GM12872 (cell line): ENCODE results near the gene COPS4.

Experiments
- CTCF ChIP-seq: IDR thresholded peaks from 3 replicates; pipeline ENCODE4 v1.5.1; 2011; ENCODE audit warnings: low read depth, mild to moderate bottlenecking, low read length, moderate library complexity; ENCODE audit not compliant: insufficient read depth

COPS4 gene

GRCh38 chr4:83034630-83035494 is at the start of gene COPS4:
COPS4 (plus strand) TSS chr4:83035183; CDS start chr4:83035225, 42 bp downstream.
- no peak for TF ChIP-seq CTCF

DNA sequence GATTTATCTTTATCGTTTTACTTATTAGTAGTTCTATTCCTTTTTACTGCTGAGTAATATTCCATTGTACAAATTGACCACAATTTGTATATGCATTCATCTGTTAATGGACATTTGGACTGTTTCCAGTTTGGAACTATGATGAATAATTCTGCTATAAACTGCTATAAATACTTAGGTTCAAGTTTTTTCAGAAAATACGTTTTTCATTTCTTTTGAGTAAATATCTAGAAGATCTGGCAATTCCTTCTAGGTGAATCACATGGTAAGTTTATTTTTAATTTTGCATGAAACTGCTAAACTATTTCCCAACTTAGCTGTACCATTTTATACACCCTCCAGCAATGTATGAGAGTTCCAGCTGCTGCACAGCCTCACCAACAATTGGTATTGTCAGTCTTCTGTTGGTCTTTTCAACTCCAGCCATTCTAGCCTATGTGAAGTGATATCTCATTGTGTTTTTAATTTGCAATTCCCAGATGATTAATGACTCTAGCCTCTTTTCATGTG is 46.6 kb upstream of the COPS4 start:
- no peak for TF ChIP-seq CTCF

- no peak for TF ChIP-seq CTCF
These were observed 45.2 kb upstream of the COPS4 start for GRCh38 chr4:82989575-82990429.

DNA sequence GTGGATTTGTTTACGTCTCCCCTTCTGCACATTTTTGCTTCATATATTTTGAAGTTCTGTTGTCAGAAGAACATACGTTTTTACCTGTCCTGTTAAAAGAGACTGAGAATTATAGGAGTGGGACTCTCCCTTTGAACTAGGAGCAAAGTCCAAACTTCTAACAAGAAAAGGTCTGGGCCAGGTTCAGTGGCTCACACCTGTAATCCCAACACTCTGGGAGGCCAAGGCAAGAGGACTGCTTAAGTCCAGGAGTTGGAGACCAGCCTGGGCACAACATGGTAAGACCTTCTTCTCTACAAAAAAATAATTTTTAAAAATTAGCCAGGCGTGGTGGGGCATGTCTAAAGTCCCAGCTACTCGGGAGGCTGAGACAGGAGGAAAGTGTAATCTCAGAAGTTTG is 40.1 kb upstream of the COPS4 start:
- no peak for TF ChIP-seq CTCF

DNA sequence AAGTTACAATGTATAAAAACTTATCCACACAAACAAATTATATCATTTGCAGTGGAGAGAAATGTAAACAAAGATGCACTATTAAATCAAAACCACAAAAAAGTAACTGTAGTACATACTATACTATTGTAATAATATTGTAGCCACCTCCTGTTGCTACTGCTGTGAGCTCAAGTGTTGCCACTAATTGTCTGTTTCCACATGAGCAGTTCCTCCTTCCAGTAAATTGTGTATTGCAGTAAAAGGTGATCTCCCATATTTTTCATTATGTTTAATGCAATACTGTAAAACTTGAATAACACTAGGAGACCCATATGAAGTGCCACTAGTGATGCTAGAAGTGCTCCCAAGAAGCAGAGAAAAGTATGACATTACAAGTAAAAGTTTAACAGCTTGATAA is 36.1 kb upstream of the COPS4 start:
- TF ChIP-seq CTCF: no peak

GRCh38 chr4:83002329-83002728 is 32.7 kb upstream of the COPS4 start:
- TF ChIP-seq CTCF: no peak

DNA sequence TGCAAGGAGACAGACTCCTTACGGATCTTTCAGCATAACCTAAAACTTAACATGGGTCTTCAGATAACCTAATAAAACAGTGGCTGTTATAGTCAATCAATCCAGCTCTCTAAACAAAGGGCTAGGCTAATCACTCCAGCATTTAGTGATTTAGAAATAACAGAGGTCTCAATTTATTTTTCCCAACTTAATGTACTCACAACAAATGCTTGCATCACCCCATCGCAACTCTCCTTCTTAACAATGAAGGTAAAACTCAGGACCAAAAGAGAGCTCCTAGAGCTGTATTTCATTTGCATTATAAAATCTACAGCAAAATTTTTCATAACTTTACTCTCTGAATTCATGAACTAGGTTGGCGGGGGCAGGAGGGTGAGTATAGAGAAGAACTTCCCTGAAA is 25.5 kb upstream of the COPS4 start:
- no peak for TF ChIP-seq CTCF
